Measurements from ENCODE around the gene EMSY. TPM values are rescaled to one million over a fixed set of nuclear protein-coding genes. Genes with fewer than 3 reads are reported as not detected.

Gene EMSY
- total RNA-seq, 6 experiments from 2014 or later = 12.3 to 17.5 (median 15.2) TPM

DNA sequence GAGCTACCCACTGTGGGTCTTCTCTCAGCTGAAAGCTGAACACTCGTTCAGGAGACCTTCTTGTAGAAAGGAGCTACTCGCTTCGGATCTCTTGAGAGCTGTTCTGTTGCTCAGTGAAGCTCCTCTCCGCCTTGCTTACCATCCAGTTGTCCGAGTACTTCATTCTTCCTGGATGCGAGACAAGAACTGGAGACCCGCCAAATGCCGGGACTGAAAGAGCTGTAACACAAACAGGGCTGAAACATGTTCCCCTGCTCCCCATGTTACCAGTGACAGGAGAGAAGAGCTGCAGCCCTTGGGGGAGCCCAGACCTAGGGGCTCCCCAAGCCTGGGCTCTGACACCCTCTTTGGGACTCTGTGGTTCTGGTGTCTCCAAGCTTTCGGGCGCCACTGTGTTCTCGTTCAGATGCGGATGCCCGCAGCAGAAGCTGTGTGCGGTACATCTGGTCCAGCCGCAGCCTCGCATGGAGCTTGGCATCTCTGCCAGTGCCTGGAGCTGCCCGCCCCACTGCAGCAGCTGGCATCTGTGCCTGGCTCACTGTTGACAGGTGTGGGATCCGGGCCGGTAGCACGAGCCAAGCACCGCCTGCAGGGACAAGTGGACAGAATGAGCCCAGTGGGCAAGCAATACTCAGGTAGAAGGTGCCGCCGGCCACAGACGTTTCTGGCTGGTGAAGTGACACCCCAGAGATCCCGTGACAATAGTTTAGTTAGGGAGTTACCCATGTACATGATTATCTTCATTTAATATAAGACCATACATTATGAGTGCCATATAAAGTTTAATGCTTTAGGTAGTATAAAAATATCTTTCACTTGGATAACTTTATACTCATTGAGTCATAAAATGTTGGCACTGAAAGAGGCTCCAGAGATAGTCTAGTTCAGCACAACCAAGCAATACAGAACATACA, 49.1 kb downstream of the EMSY start:
- H3K36me3 Mint-ChIP-seq (ENCODE audit: low read depth) = 0 out of 2 replicates have a peak, but pooled peaks cover 4% of the 10 kb centered on the region
- DNase-seq = no peak
- no peaks in the 10 kb centered on the region for H3K4me1 Mint-ChIP-seq (ENCODE audit: low read depth)
- TF ChIP-seq, protein P1, sequence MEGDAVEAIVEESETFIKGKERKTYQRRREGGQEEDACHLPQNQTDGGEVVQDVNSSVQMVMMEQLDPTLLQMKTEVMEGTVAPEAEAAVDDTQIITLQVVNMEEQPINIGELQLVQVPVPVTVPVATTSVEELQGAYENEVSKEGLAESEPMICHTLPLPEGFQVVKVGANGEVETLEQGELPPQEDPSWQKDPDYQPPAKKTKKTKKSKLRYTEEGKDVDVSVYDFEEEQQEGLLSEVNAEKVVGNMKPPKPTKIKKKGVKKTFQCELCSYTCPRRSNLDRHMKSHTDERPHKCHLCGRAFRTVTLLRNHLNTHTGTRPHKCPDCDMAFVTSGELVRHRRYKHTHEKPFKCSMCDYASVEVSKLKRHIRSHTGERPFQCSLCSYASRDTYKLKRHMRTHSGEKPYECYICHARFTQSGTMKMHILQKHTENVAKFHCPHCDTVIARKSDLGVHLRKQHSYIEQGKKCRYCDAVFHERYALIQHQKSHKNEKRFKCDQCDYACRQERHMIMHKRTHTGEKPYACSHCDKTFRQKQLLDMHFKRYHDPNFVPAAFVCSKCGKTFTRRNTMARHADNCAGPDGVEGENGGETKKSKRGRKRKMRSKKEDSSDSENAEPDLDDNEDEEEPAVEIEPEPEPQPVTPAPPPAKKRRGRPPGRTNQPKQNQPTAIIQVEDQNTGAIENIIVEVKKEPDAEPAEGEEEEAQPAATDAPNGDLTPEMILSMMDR (IDR thresholded peaks at IDR 0.05) = no peak
- H3K9me3 Mint-ChIP-seq = no peaks in the 10 kb centered on the region
- H3K27ac Mint-ChIP-seq = no peak overlapping the region
- no peak overlapping the region for H3K4me3 Mint-ChIP-seq
- no peaks in the 10 kb centered on the region; the same call in 1 of the 2 replicates for H3K27me3 Mint-ChIP-seq (ENCODE audit: insufficient read depth)

DNA sequence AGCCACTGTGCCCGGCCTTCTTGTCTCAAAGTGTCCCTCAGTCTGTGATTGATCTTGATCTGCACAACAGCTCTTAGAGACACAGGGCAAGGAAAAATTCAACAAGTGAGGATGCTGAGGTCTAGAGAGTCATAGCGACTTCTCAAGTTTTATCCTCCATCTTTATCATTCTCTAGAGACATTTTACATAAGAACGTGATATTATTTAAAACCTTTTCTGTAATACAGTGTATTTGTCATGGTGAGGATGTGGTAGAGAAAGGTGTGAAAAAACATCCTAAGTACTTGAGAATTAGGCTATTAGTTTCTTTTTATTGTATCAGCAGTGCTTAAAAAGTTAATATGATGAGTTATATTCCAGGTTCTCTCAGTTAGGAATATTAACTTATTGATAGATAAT, 50.2 kb downstream of the EMSY start:
- Mint-ChIP-seq H3K27me3 (ENCODE audit: insufficient read depth) (no peaks in the 10 kb centered on the region; the same call in 1 of the 2 replicates), H3K9me3 (no peaks in the 10 kb centered on the region), H3K36me3 (ENCODE audit: low read depth) (peaks cover 5% of the 10 kb centered on the region; the same call in 1 of the 2 replicates), H3K4me3 (no peak overlapping the region), H3K4me1 (ENCODE audit: low read depth) (no peaks in the 10 kb centered on the region), H3K27ac (no peak overlapping the region)
- TF ChIP-seq, protein P1 (IDR thresholded peaks at IDR 0.05) = no peak
- no peak for DNase-seq

DNA sequence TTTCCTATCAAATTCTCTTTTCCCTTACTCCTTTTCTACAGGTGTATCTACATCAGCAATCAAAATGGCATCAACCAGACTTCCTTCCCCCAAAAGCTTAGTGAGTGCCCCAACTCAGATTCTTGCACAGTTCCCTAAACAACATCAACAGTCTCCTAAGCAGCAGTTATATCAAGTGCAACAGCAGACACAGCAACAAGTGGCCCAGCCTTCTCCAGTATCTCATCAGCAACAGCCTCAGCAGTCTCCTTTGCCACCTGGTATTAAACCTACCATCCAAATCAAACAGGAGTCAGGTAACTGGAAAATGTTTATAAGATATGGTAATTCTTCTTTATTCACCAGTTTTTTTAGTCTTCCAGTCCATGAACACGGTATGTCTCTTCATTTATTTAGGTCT, 51.4 kb downstream of the EMSY start:
- Mint-ChIP-seq H3K4me3 (no peak overlapping the region), H3K9me3 (peaks cover 3% of the 10 kb centered on the region; the same call in 1 of the 2 replicates), H3K36me3 (ENCODE audit: low read depth) (peaks cover 16% of the 10 kb centered on the region), H3K27me3 (ENCODE audit: insufficient read depth) (no peaks in the 10 kb centered on the region), H3K27ac (no peak overlapping the region), H3K4me1 (ENCODE audit: low read depth) (no peaks in the 10 kb centered on the region)
- DNase-seq = no peak
- TF ChIP-seq, protein P1 (IDR thresholded peaks at IDR 0.05) = no peak

DNA sequence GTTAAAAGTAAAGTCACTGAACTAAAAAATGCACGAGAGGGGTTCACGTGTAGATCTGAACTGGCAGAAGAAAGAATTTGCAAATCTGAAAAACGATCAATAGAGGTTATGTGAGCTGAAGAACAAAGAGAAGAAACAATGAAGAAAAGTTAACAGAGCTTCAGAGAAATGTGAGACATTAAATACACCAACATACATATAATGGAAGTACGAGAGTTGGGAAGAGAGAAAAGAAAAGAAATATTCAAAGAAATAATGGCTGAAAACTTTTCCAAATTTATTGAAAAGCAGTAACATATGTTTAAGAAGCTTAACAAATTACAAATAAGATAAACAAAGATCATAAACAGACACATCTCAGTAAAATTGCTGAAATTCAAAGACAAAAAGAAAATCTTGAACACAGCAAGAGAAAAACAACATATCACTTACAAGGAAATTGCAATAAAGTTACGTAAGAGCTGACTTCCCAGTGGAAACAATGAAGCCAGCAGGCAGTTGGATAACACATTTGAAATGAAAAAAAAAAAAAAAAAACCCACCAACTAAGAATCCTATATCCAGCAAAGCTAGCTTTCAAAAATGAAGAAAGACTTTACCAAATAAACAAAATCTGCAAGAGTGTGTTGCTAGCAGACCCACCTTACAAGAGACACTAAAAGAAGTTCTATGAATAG, 56.8 kb downstream of the EMSY start:
- peaks cover 8% of the 10 kb centered on the region; the same call in 1 of the 2 replicates for H3K9me3 Mint-ChIP-seq
- no peaks in the 10 kb centered on the region for H3K27me3 Mint-ChIP-seq (ENCODE audit: insufficient read depth)
- peaks cover 24% of the 10 kb centered on the region for H3K36me3 Mint-ChIP-seq (ENCODE audit: low read depth)
- no peak for DNase-seq
- no peak overlapping the region for H3K4me3 Mint-ChIP-seq
- no peaks in the 10 kb centered on the region for H3K4me1 Mint-ChIP-seq (ENCODE audit: low read depth)
- no peak overlapping the region for H3K27ac Mint-ChIP-seq
- TF ChIP-seq, protein P1 (IDR thresholded peaks at IDR 0.05) = no peak

DNA sequence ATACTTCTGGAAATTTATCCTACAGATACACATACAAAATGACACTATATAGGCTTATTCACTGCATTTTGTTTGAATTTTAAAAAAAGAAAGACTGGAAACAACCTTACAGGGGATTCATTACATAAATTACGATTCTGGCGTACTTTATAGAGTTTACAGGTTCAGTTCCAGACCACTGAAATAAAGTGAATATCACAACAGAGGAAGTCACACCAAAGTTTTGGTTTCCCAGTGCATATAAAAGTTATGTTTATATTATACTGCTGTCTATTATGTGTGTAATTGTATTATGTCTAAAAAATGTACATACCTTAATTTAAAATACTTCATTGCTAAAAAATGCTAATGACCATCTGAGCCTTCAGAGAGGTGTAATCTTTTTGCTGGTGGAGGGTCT, 62.0 kb downstream of the EMSY start:
- Mint-ChIP-seq H3K36me3 (ENCODE audit: low read depth) (peaks cover 7% of the 10 kb centered on the region), H3K27me3 (ENCODE audit: insufficient read depth) (no peaks in the 10 kb centered on the region), H3K27ac (no peak overlapping the region), H3K4me3 (no peak overlapping the region), H3K9me3 (no peaks in the 10 kb centered on the region), H3K4me1 (ENCODE audit: low read depth) (peaks cover 6% of the 10 kb centered on the region; the same call in 1 of the 2 replicates)
- TF ChIP-seq, protein P1 (IDR thresholded peaks at IDR 0.05) = no peak
- DNase-seq = no peak

All from HFFc6 (cell line).